Prostate gland (tissue), 2 donors: ENCODE results near the gene CCDC78. TPM values are rescaled to one million over a fixed set of nuclear protein-coding genes. Genes with fewer than 3 reads are reported as not detected.
A peak's percentile ranks its signal among the peaks of the same experiment; 100 is the strongest.

Source experiments
- DNase-seq: peaks from one replicate; pipeline ENCODE4 v3.0.0-alpha.2; 2019; ENCODE audit warnings: low spot score
- H3K27ac ChIP-seq, 2 donors: fragments of 200-600 bp; sonication (generic); 2 replicates each; pipeline ENCODE4 v1.5.1; 2017 to 2019
- H3K27me3 ChIP-seq: fragments of 200-600 bp; sonication (generic); replicated peaks from 2 replicates; pipeline ENCODE4 v1.5.1; 2019; ENCODE audit not compliant: insufficient read depth
- H3K36me3 ChIP-seq, 2 donors: fragments of 200-600 bp; sonication (generic); 1 replicate in 1 of 2; 2 replicates in 1 of 2; pipeline versions ENCODE4 v1.5.1 to v1.8.1; 2017 to 2019
- H3K4me1 ChIP-seq: fragments of 200-600 bp; sonication (generic); replicated peaks from 2 replicates; pipeline ENCODE4 v1.5.1; 2019
- H3K4me3 ChIP-seq, 2 donors: fragments of 200-600 bp; sonication (generic); 2 replicates each; pipeline ENCODE4 v1.5.1; 2017 to 2019
- H3K9me3 ChIP-seq: fragments of 200-600 bp; sonication (generic); 2 replicates; pipeline ENCODE4 v1.5.1; 2017
- CTCF ChIP-seq, 4 experiments: fragments of 200-600 bp in 2 of 4; fragments of 450-650 bp in 2 of 4; sonication (generic) in 2 of 4; IDR thresholded peaks; 1 replicate in 3 of 4; 2 replicates in 1 of 4; pipeline ENCODE4 v1.5.1; 2016 to 2019; ENCODE audit warnings: antibody characterized with exemption in 4 of 4, mild to moderate bottlenecking in 2 of 4, moderate library complexity in 2 of 4
- POLR2A ChIP-seq: fragments of 450-650 bp; IDR thresholded peaks from one replicate; pipeline ENCODE4 v1.6.1; 2016; ENCODE audit warnings: antibody characterized with exemption, mild to moderate bottlenecking
- POLR2AphosphoS5 ChIP-seq: sonication (generic); formaldehyde crosslinking; IDR thresholded peaks from one replicate; pipeline ENCODE4 v1.6.1; 2017; ENCODE audit warnings: antibody characterized with exemption
- WGBS: methylation state at CpG from one replicate; pipeline ENCODE4 v1.1.5; 2018; 5-methylcytosine and 5-hydroxymethylcytosine counted together
- intact Hi-C: fragments of 100-400 bp; cut with DNase I; formaldehyde crosslinking; loops from one replicate; pipeline ENCODE4 v1.14.2; 2022
- total RNA-seq, 2 donors: library from RNA; depleted of rRNA; stranded (reverse); fragments of >200 nt; gene quantifications; one replicate each; pipeline ENCODE4 v1.1.0, GENCODE V29; 2016

Gene CCDC78
- total RNA-seq, 2 donors from 2014 or later, result 2.3 to 3.0 TPM

DNA sequence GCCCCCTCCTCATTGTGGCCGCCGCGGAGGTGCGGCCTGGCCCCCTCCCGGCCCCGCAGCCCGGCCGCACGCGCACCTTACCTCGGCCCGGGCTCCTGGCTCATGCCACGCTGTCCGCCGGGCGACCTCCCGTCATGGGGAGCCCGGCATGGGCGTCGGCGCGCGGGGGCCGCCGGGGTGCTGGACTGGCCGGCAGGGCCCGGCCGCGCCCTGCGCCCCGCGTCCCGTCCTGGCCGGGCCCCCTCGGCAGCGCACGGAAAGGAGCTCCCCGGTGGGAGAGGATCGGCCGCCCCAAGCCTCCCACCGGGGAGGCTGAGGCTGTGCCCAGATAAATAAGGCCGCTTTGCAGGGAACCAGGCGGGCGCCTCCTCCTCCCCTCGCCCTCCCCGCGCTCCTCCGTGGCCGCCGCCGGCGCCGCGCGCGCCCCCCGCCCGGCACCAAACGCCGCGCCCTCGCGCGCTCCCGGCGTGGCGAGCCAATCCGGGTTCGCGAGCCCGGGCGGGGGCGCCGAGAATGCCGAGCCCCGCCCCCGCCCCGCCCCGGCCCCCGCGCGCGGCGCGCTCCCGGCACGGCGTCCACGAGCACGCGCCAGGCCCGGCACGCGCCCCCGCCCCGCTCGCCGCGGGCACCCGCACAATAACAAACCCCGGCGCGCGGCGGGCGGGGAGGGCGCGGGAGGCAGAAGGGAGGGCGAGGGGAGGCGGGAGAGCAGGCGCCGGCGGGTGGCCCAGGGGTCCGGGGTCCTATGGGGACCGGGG lies 20.6 kb downstream of the CCDC78 start, which contains the start of gene FBXL16:
Gene FBXL16 (minus strand): TSS at position 371 of the 758 bp plus-strand sequence. CDS start 8,396 bp downstream, outside the sequence.
- no peak within 1 kb of the TSS for H3K27ac ChIP-seq
- H3K36me3 ChIP-seq, result no peaks in the 10 kb centered on the region
- no peaks in the 10 kb centered on the region for H3K9me3 ChIP-seq
- H3K4me3 ChIP-seq, result peak within 1 kb of the TSS; percentile 8 to 39
- no peak for DNase-seq
- TF ChIP-seq CTCF (IDR thresholded peaks at IDR 0.05) (no peak), POLR2A (no peak), POLR2AphosphoS5 (no peak)
- no peaks in the 10 kb centered on the region for H3K4me1 ChIP-seq
- WGBS, result 4% methylated on average over 24 of the region's 115 CpGs
- peaks cover 30% of the 10 kb centered on the region for H3K27me3 ChIP-seq
- intact Hi-C loops, result no loop called here

- no peak for TF ChIP-seq POLR2A
- H3K27me3 ChIP-seq, result peaks cover 27% of the 10 kb centered on the region
- WGBS, result 13% methylated on average over 44 of the region's 50 CpGs
- H3K27ac ChIP-seq, result no peak overlapping the region
- no peaks in the 10 kb centered on the region for H3K9me3 ChIP-seq
- DNase-seq, result no peak
- intact Hi-C loops, result no loop called here
- no peaks in the 10 kb centered on the region for H3K4me1 ChIP-seq
- peak overlapping the region; percentile 8 to 39 for H3K4me3 ChIP-seq
- H3K36me3 ChIP-seq, result no peaks in the 10 kb centered on the region
Observed at GRCh38 chr16:704552-705380, 21.5 kb downstream of the CCDC78 start.

DNA sequence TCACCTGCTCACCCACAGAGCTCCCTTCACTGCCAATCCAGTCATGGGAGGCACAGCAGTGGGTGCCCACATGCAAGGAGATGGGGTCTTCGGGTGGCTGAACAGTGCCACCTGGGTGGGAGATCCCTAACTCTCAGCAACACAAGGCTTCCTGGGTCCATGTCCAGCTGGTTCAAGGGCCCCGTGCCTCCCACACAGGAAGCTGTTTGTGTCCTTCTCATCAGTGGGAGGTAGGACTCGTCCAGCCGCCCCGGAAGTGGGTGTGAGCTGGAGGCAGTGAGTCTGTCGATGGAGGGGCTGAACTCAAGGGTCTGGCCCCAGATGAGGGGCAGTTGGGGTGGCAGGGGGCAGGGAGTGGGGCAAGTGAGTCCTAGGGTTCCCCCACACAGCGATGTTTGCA lies 22.2 kb downstream of the CCDC78 start:
- H3K9me3 ChIP-seq, result no peaks in the 10 kb centered on the region
- TF ChIP-seq CTCF (IDR thresholded peaks at IDR 0.05), result no peak
- no peak for TF ChIP-seq POLR2A
- no peak for TF ChIP-seq POLR2AphosphoS5
- WGBS, result 74% methylated on average over 7 of the region's 7 CpGs
- intact Hi-C loops, result no loop called here
- no peak overlapping the region for H3K27ac ChIP-seq
- H3K36me3 ChIP-seq, result no peaks in the 10 kb centered on the region
- no peak for DNase-seq
- no peaks in the 10 kb centered on the region for H3K4me1 ChIP-seq
- peaks cover 27% of the 10 kb centered on the region for H3K27me3 ChIP-seq
- no peak overlapping the region for H3K4me3 ChIP-seq

- intact Hi-C loops, result no loop called here
- no peaks in the 10 kb centered on the region for H3K4me1 ChIP-seq
- TF ChIP-seq POLR2A (no peak), CTCF (IDR thresholded peaks at IDR 0.05) (no peak), POLR2AphosphoS5 (no peak)
- H3K27me3 ChIP-seq, result peaks cover 27% of the 10 kb centered on the region
- H3K4me3 ChIP-seq, result no peak overlapping the region
- no peaks in the 10 kb centered on the region for H3K9me3 ChIP-seq
- no peak for DNase-seq
- 74% methylated on average over 12 of the region's 12 CpGs for WGBS
- no peaks in the 10 kb centered on the region for H3K36me3 ChIP-seq
- H3K27ac ChIP-seq, result no peak overlapping the region
Observed at GRCh38 chr16:703406-703805, 22.8 kb downstream of the CCDC78 start.

GRCh38 chr16:702341-702740 lies 23.9 kb downstream of the CCDC78 start:
- no peak overlapping the region for H3K27ac ChIP-seq
- no peak for DNase-seq
- no peaks in the 10 kb centered on the region for H3K9me3 ChIP-seq
- no peaks in the 10 kb centered on the region for H3K4me1 ChIP-seq
- peaks cover 23% of the 10 kb centered on the region for H3K27me3 ChIP-seq
- no peaks in the 10 kb centered on the region for H3K36me3 ChIP-seq
- TF ChIP-seq POLR2A, result no peak
- no peak for TF ChIP-seq CTCF (IDR thresholded peaks at IDR 0.05)
- TF ChIP-seq POLR2AphosphoS5, result no peak
- intact Hi-C loops, result no loop called here
- no peak overlapping the region for H3K4me3 ChIP-seq
- 85% methylated on average over 19 of the region's 19 CpGs for WGBS
